RWPE2 (cell line): ENCODE measurements around the gene ZNF445.
"Not testable (repeated sequence)": the region's sequence is repeated elsewhere in the genome, so short reads cannot be mapped to it uniquely, and the experiment has no call there.

Source experiments
- ATAC-seq: fragments of 200-7000 bp; cut with Tn5 transposase; 3 replicates; pipeline ENCODE4 v1.9.1; 2021; ENCODE audit warnings: low read depth
- DNase-seq: peaks from one replicate; pipeline ENCODE4 v3.0.0-alpha.2; 2020; ENCODE audit warnings: low spot score
- H3K27ac ChIP-seq: fragments of 450-650 bp; 2 replicates; pipeline ENCODE4 v1.5.1; 2017; ENCODE audit warnings: mild to moderate bottlenecking; ENCODE audit not compliant: poor library complexity, severe bottlenecking
- H3K27me3 ChIP-seq: fragments of 250-450 bp; sonication (Bioruptor Pico); 2 replicates; pipeline ENCODE4 v1.5.1; 2021; ENCODE audit warnings: mild to moderate bottlenecking, moderate library complexity; ENCODE audit not compliant: insufficient read depth, poor library complexity, severe bottlenecking
- H3K36me3 ChIP-seq: fragments of 250-450 bp; sonication (Bioruptor Pico); 2 replicates; pipeline ENCODE4 v1.5.1; 2020; ENCODE audit warnings: low read depth, mild to moderate bottlenecking, moderate library complexity
- H3K4me1 ChIP-seq: fragments of 250-450 bp; sonication (Bioruptor Pico); 2 replicates; pipeline ENCODE4 v1.5.1; 2021; ENCODE audit warnings: mild to moderate bottlenecking, moderate library complexity; ENCODE audit not compliant: insufficient read depth, poor library complexity, severe bottlenecking
- H3K4me3 ChIP-seq: fragments of 250-450 bp; sonication (Bioruptor Pico); 2 replicates; pipeline ENCODE4 v1.5.1; 2021; ENCODE audit warnings: mild to moderate bottlenecking, moderate library complexity; ENCODE audit not compliant: severe bottlenecking
- H3K9me3 ChIP-seq: fragments of 250-450 bp; sonication (Bioruptor Pico); 2 replicates; pipeline ENCODE4 v1.5.1; 2021; ENCODE audit warnings: mild to moderate bottlenecking, moderate library complexity; ENCODE audit not compliant: severe bottlenecking
- TF ChIP-seq, protein P1 (sequence below): fragments of 450-650 bp; IDR thresholded peaks from one replicate; pipeline ENCODE4 v1.5.1; 2017; ENCODE audit warnings: mild to moderate bottlenecking, moderate library complexity; ENCODE audit not compliant: poor library complexity, severe bottlenecking

The ZNF445 gene

DNA sequence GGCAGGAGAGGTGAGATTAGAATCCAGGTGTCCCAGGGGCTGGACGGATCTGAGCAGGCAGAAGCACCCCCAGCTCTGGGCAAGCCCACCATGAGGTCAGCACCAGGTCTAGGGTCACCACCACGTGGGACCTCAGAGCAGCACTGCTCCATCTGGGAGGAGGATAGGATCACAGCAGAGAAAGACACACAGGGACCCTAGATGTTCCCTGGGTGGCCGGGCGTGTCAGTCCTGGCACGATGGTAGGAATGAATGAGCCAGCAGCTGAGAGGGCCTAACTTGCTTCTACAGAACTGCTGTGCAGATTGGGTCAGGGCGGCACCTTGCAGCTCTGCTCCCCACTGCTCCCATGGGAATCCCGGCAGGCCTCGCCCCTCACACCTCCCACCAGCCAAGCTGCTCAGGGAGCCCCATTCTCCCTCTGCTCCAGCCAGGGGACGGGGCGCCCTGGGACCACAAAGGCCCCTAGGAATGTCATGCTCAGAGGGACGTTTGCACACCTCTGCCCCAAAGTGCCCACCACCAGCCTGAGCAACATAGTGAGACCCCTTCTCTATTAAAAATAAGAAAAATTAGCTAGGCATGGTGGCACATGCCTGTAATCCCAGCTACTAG, 66.3 kb downstream of the ZNF445 start:
- ATAC-seq (no peak), DNase-seq (no peak)
- no peaks in the 10 kb centered on the region for H3K36me3 ChIP-seq
- no peaks in the 10 kb centered on the region for H3K4me1 ChIP-seq
- TF ChIP-seq, protein P1, sequence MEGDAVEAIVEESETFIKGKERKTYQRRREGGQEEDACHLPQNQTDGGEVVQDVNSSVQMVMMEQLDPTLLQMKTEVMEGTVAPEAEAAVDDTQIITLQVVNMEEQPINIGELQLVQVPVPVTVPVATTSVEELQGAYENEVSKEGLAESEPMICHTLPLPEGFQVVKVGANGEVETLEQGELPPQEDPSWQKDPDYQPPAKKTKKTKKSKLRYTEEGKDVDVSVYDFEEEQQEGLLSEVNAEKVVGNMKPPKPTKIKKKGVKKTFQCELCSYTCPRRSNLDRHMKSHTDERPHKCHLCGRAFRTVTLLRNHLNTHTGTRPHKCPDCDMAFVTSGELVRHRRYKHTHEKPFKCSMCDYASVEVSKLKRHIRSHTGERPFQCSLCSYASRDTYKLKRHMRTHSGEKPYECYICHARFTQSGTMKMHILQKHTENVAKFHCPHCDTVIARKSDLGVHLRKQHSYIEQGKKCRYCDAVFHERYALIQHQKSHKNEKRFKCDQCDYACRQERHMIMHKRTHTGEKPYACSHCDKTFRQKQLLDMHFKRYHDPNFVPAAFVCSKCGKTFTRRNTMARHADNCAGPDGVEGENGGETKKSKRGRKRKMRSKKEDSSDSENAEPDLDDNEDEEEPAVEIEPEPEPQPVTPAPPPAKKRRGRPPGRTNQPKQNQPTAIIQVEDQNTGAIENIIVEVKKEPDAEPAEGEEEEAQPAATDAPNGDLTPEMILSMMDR: no peak
- H3K4me3 ChIP-seq: no peak overlapping the region
- H3K9me3 ChIP-seq: peaks cover 3% of the 10 kb centered on the region
- no peak overlapping the region for H3K27ac ChIP-seq
- no peaks in the 10 kb centered on the region for H3K27me3 ChIP-seq

DNA sequence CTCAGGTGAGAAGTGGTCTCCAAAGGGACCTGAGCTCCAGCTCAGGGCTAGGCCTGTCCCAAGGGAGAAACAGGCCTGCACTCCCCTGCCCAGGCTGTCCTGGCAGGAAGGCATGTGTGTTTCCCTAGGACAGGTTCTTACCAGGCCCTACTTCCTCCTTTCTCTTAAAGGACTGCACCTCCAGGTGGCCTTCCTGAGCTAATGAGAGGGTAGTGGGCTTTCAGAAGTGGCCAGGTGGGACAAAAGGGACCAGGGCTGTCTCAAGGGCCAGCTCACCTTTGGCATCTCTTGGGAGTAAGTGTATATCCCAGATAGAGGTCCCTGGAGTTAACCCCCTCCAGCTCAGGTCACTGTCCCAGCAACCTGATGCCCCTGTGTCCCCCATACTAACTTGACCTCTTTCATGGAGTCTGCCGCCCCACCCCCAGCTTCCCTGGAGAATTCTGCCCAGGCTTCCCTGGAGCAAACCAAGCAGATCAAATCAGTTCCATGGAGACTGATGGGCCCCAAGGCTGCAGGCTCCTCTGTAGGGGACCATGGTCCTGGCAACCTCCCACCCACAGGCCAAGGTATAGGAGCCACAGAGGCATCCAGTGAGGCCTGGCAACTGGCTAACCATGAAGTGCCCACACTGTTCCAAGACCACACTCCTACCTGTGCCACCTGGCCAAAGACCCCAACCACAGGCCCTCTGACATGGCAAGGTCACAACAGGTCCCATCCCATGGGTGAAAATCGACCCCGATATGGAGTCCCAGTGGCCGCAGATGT, 67.6 kb downstream of the ZNF445 start:
- no peaks in the 10 kb centered on the region for H3K27me3 ChIP-seq
- ATAC-seq: no peak
- H3K36me3 ChIP-seq: no peaks in the 10 kb centered on the region
- H3K9me3 ChIP-seq: peaks cover 3% of the 10 kb centered on the region
- no peaks in the 10 kb centered on the region for H3K4me1 ChIP-seq
- no peak for DNase-seq
- TF ChIP-seq, protein P1: no peak
- H3K27ac ChIP-seq: no peak overlapping the region
- H3K4me3 ChIP-seq: no peak overlapping the region

DNA sequence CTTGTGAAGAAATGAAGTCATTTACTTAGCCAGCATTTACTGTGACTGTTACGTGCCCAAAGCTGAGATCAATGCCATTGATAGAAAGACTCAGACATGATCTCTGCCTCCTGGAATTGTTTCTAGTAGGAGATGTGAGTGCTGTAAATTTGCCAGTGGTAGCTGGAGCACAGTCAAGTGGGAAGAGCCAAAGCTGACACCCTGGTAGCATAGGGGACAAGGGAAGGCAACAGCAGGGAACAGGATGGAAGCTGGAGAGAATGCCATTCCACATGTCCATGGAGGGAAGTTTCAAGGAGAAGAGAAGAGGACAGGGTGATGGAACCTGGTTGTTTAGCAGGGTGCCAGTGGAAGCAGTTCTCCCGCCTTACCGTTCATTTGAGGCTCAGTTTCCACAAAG, 74.9 kb downstream of the ZNF445 start:
- Histone ChIP-seq H3K36me3 (no peaks in the 10 kb centered on the region), H3K4me1 (no peaks in the 10 kb centered on the region), H3K9me3 (no peaks in the 10 kb centered on the region), H3K4me3 (no peak overlapping the region), H3K27ac (no peak overlapping the region), H3K27me3 (no peaks in the 10 kb centered on the region)
- no peak for ATAC-seq
- no peak for DNase-seq
- TF ChIP-seq, protein P1: no peak

DNA sequence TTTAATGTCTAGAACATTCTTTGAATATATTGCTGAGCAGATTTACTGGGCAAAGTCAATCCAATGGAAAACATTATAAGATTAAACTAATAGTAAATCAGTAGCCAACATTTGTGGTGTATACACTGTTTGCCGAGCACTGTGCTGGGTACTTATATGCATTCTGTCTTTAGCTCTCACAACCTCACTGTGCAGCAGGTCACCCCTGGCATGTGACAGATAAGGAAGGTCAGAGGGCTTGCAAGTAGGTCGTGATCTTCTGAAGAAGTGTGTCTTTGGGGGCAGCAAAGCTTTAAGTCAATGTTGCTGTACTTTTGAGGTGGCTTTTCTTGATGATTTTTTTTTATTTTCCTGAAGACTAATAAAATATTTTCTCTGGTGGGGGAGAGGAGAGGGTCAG, 76.7 kb downstream of the ZNF445 start:
- H3K9me3 ChIP-seq: no peaks in the 10 kb centered on the region
- no peak overlapping the region for H3K27ac ChIP-seq
- TF ChIP-seq, protein P1: no peak
- no peak overlapping the region for H3K4me3 ChIP-seq
- H3K4me1 ChIP-seq: no peaks in the 10 kb centered on the region
- no peaks in the 10 kb centered on the region for H3K27me3 ChIP-seq
- no peak for DNase-seq
- no peaks in the 10 kb centered on the region for H3K36me3 ChIP-seq
- no peak for ATAC-seq

DNA sequence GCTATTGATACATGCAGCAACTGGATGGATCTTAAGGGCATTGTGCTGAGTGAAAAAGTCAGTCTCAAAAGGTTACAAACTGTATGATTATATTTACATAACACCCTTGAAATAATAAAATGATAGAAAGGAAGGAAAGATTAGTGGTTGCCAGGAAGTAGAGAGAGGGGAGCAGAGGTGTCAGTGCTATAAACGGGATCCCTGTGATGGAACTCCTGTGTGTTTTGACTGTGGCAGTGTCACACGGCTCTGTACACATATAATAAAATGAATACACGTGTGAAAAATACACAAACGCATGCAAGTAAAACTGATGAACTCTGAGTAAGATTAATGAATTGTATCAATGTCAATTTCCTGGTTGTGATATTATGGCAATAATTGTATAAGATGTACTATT, 78.6 kb downstream of the ZNF445 start:
- no peaks in the 10 kb centered on the region for H3K36me3 ChIP-seq
- TF ChIP-seq, protein P1: no peak
- no peaks in the 10 kb centered on the region for H3K9me3 ChIP-seq
- no peak for ATAC-seq
- H3K4me1 ChIP-seq: no peaks in the 10 kb centered on the region
- H3K4me3 ChIP-seq: no peak overlapping the region
- no peak overlapping the region for H3K27ac ChIP-seq
- DNase-seq: no peak
- no peaks in the 10 kb centered on the region for H3K27me3 ChIP-seq

DNA sequence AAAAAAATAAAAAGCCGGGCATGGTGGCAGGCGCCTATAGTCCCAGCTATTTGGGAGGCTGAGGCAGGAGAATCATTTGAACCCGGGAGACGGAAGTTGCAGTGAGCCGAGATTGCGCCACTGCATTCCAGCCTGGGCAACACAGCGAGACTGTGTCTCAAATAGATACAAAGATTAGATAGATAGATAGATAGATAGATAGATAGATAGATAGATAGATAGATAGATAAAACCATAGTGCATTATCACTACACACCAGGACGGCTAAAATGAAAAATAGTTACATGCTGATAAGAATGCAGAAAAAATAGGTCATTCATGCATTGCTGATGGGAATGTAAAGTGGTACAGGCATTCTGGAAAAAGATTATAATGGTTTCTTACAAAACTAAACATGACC, 79.2 kb downstream of the ZNF445 start:
- H3K9me3 ChIP-seq, H3K4me3 ChIP-seq, DNase-seq, H3K27ac ChIP-seq, H3K36me3 ChIP-seq, ATAC-seq, H3K4me1 ChIP-seq, H3K27me3 ChIP-seq: not testable (repeated sequence)
